AG04450 (cell line): ENCODE data around the gene HSD11B2. TPM values are rescaled to one million over a fixed set of nuclear protein-coding genes. Genes with fewer than 3 reads are reported as not detected.
A peak's percentile ranks its signal among the peaks of the same experiment; 100 is the strongest.

Experiments used
- CTCF ChIA-PET: fragments of 300-600, 350-600 bp; formaldehyde crosslinking; extraction: SDS; loops from one replicate; lab custom pipeline; 2022; ENCODE audit warnings: antibody characterized with exemption, inconsistent platforms; lab: Charles Lee
- POLR2A ChIA-PET: fragments of 350-600 bp; formaldehyde crosslinking; extraction: SDS; loops from one replicate; lab custom pipeline; 2021; ENCODE audit warnings: antibody characterized with exemption, inconsistent platforms; lab: Yijun Ruan, JAX
- DNase-seq: peaks from one replicate; pipeline ENCODE4 v3.0.0-alpha.2; 2011; ENCODE audit warnings: low read depth, low spot score
- H3K27ac ChIP-seq: one replicate; pipeline ENCODE4 v1.5.1; 2012; ENCODE audit warnings: low read depth, low read length, control low read depth
- H3K27me3 ChIP-seq: one replicate; pipeline ENCODE4 v1.6.0; 2012; ENCODE audit warnings: low read length; ENCODE audit not compliant: control insufficient read depth, insufficient read depth
- H3K4me3 ChIP-seq: 2 replicates; pipeline ENCODE4 v1.5.1; 2011; ENCODE audit warnings: mild to moderate bottlenecking, low read depth, low read length, control low read depth
- H3K9me3 ChIP-seq: 2 replicates; pipeline ENCODE4 v1.5.1; 2012; ENCODE audit warnings: low read length; ENCODE audit not compliant: control insufficient read depth, insufficient read depth
- polyA plus RNA-seq: library from polyadenylated mRNA; depleted of rRNA; stranded (reverse); fragments of >200 nt; gene quantifications from 2 replicates; pipeline ENCODE4 v1.2.3, GENCODE V29; 2011
- TF ChIP-seq, protein P1 (sequence below): IDR thresholded peaks from 2 replicates; pipeline ENCODE4 v1.5.1; 2011; ENCODE audit warnings: low read depth, low read length, control low read depth, inconsistent platforms

Gene HSD11B2
- polyA plus RNA-seq, 1 experiment: not detected

DNA sequence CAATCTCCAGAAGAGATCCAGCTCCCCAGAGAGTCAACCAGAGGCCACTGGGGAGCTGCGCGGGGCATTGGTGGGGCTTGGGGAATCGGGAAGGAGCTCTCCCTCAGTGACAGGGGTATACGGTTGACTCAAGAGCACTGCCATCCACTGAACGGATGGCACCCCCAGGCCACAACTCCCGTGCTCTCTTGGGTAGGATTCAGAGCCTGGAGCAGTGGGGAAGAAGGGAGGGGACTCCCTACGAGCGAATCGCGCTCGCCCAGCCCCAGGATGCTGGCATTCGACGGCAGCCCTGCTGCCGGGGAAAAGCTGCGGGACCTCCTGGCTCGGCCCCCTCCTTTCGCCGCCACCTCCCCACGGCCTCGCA is 37.1 kb upstream of the HSD11B2 start:
- peaks cover 3% of the 10 kb centered on the region for H3K27me3 ChIP-seq
- CTCF ChIA-PET: interaction anchor here (0.5 to 1.7 kb wide), 19 partner anchors 8 to 253 kb away, joined by 3 to 15 read pairs (median 5); no protein-coding TSS in a partner anchor
- peaks cover 5% of the 10 kb centered on the region; the same call in 1 of the 2 replicates for H3K9me3 ChIP-seq
- H3K27ac ChIP-seq: no peak overlapping the region
- no peak for DNase-seq
- TF ChIP-seq, protein P1, sequence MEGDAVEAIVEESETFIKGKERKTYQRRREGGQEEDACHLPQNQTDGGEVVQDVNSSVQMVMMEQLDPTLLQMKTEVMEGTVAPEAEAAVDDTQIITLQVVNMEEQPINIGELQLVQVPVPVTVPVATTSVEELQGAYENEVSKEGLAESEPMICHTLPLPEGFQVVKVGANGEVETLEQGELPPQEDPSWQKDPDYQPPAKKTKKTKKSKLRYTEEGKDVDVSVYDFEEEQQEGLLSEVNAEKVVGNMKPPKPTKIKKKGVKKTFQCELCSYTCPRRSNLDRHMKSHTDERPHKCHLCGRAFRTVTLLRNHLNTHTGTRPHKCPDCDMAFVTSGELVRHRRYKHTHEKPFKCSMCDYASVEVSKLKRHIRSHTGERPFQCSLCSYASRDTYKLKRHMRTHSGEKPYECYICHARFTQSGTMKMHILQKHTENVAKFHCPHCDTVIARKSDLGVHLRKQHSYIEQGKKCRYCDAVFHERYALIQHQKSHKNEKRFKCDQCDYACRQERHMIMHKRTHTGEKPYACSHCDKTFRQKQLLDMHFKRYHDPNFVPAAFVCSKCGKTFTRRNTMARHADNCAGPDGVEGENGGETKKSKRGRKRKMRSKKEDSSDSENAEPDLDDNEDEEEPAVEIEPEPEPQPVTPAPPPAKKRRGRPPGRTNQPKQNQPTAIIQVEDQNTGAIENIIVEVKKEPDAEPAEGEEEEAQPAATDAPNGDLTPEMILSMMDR: no peak
- H3K4me3 ChIP-seq: peak overlapping the region; percentile 54
- POLR2A ChIA-PET: interaction anchor here (1.0 to 1.7 kb wide), 3 partner anchors 116 to 147 kb away, joined by 3 to 5 read pairs (median 4); partner anchors contain the start of gene FHOD1

DNA sequence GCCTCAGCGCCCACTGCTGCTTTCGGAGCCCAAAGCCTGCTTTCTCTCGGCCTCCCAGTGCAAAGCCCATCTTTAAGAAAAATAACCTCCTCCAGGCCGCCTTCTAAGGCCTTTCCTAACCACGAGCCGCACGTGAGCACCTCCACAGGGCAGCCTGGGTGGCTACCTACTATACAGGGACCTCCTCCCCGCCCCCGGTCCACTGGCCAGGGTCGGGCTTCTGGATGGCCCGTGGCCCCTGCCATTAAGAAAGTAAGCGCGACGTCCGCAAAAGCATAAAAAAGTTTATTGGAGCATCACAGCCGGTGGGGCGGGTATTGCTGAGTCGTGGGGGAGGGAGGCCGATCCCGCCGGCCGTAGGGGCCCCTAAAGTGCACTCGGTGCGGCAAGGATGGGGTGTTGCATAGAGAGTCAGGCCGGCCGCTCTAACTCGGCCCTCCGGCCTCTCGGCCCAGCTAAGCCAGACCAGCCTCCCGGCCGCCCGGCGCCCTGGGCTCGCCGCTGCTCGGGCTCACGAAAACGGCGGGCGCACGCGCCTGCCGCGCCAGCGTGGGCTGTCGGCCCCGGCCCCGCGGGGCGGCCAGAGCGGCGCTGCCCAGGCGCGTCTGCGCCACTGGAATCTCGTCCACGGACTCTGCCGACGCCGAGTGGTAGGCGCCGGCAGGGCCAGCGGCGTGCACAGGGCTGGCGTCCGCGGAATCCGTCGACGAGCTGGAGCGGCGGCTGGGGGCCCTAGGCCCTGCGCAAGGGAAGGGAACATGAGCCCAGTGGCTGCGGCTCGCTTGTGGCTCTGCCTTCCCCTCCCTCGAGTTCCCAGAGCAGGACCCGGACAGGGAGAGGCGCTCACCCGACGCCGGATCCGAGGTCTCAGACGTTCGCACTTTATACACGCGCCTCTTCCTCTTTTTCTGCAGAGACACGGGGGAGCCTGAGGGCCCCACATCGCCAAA is 36.5 kb upstream of the HSD11B2 start:
- POLR2A ChIA-PET: interaction anchor here (1.2 to 1.7 kb wide), 2 partner anchors 116 to 147 kb away, joined by 4 to 5 read pairs; partner anchors contain the start of gene FHOD1
- no peak for DNase-seq
- peaks cover 3% of the 10 kb centered on the region for H3K27me3 ChIP-seq
- CTCF ChIA-PET: interaction anchor here (0.5 to 1.7 kb wide), 14 partner anchors 11 to 254 kb away, joined by 3 to 15 read pairs (median 5); no protein-coding TSS in a partner anchor
- no peak overlapping the region for H3K27ac ChIP-seq
- TF ChIP-seq, protein P1: no peak
- H3K4me3 ChIP-seq: no peak overlapping the region
- peaks cover 5% of the 10 kb centered on the region; the same call in 1 of the 2 replicates for H3K9me3 ChIP-seq

DNA sequence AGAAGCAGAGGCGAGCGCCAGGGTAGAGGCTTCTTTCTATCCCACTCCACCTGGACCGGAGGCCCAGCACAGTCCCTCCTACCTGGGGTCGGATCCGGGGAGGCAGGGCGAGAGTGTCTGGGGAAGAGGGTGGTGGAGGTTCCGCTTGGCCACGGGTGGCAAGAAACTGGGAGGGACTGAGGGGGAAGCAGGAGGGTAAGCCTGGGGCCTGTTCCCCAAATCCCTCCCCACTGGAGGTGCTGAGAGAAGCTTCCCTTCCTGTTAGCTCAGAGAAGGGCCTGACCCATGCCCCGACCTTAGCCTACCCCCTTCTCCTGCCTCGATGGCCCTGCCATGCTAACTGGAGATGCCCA is 35.8 kb upstream of the HSD11B2 start:
- Histone ChIP-seq H3K9me3 (peaks cover 5% of the 10 kb centered on the region; the same call in 1 of the 2 replicates), H3K27me3 (peaks cover 3% of the 10 kb centered on the region), H3K27ac (no peak overlapping the region), H3K4me3 (no peak overlapping the region)
- ChIA-PET POLR2A (no interaction called here), CTCF (no interaction called here)
- DNase-seq: no peak
- TF ChIP-seq, protein P1: no peak

DNA sequence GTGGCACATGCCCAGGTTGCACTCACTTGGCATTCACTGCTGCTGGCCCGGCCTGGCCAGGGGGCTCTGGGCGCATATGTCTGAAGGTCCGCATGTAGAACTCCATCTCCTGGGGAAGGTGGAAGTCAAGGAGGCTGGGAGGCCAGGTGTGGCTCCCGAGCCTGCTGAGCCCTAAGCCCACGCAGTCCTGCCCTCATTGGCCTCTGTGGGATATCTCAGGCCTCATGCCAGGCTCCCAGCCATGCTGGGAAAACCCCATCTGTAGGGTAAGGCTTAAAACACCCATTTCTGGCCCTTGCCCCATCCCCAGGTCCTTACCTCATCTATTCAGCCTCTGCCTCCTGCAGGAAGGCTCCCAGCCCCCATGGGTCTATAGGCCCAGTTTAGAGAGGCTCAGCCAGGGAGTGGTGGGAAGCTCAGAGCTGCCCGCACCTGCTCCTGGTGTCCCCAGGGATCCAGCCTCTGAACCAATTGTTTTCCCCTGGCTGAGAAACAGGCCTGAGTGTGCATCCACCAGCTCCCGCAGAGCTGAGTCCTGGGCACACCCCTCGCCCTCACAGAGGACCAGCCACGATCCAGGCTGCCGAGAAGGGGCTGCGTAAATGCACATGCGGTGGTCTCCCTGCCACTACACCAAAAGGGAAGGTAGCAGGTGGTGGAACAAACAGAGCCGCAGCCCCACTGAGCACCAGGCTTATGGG is 35.3 kb upstream of the HSD11B2 start:
- TF ChIP-seq, protein P1: no peak
- Histone ChIP-seq H3K27me3 (peaks cover 3% of the 10 kb centered on the region), H3K4me3 (no peak overlapping the region), H3K9me3 (peaks cover 5% of the 10 kb centered on the region; the same call in 1 of the 2 replicates), H3K27ac (no peak overlapping the region)
- ChIA-PET POLR2A (no interaction called here), CTCF (interaction anchor here (0.6 kb wide), 1 partner anchor 102 kb away, joined by 4 read pairs; no protein-coding TSS in a partner anchor)
- DNase-seq: no peak
